ENCODE measurements around the gene TANC1.

The TANC1 gene

GRCh38 chr2:159175927-159176326, 207.5 kb downstream of the TANC1 start:
- no peak for DNase-seq

DNA sequence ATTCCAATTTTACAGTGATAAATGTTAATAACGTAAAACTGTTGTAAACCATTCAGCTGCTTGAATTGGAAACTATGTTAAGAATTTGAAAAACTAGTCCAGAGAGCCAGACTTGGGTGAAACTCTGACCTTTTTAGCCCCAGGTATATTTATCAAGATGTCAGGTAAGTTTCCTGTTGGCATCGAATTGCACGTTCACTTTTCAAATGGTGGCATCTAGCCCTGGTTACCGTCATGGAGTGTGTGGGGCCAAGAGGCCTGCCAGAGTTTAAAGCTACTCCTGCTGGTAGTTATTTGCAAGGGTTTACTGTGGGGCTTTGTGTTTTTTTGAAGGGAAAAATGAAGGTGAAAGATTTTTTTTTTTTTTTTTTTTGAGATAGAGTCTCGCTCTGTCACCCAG, 208.1 kb downstream of the TANC1 start:
- DNase-seq: no peak

DNA sequence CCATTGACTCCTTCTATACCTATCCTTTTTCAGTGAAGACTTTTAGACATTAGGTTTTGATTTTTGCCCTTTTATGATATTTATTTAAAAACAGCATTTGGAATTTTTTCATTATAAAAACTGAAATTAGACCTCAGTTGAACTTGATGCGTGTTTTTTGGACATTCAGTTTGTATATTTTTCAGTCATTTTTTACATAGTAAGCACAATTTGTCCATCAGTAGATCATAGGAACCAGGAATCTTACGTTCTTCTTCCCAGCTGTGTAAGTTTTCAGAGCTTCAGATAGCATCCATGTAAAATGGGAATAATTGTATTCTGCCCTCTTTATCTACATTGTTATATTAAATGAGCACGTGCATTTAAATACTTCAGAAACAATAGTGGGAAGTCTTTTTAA, 208.9 kb downstream of the TANC1 start:
- DNase-seq: no peak

- DNase-seq: no peak
Observed at GRCh38 chr2:159177957-159178356, 209.5 kb downstream of the TANC1 start.

DNA sequence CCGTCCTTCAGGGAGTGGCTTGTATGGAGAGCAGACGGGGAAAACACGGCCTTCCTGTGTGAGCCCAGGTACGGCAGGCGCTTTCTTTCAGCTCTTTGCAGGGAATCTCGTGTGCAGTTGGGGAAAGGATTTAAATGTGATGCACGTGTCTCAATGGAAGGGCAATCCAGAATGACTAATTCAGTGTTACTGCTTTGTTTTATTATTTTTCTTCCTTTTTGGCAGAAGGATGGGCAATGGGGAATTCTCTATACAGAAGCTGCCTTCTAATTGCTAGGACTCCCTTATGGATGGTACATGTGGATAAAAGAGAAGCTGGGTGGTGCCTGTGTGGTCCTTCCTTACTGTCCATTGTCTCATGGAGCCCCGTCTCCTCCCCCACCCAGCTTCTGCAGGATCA, 210.7 kb downstream of the TANC1 start:
- DNase-seq: no peak

DNA sequence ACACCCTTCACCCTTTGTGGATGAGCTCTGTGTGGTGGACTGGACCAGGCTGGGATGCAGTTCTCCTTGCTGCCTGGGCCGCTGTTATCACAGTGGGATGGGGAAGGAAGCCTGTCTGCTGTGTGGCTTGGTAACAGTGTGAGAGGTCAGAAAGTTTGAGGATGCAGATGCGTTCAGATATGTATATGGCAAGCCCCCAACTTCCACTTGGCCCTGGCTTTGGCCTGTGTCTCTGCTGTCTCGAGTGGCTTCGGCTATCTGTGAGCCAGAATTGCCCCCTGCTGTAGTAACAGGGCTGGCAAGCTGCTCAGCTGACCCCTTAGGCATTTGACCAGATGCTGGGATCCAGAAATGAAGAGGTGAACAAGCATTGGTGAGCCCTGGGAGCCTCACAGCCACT, 211.3 kb downstream of the TANC1 start:
- DNase-seq: no peak

DNA sequence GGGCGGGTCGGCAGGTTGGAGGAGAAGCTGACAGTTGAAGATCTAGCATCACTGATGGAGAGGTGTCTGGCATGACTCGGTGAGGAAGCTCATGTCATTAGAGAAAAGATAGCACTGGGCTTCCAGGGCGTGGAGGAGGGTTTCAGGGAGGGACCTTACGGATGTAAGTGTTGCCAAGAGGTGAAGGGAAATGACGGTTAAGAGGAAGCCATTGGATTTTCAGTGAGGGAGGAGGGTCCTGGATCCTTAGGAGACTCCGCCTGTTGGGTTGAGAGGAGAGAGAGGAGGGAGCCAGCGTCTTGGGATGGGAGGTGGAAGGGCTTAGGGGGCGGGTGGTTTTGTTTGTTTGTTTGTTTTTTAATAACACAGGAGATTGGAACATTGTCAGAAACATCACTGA, 214.9 kb downstream of the TANC1 start:
- DNase-seq: no peak

- DNase-seq: no peak
Observed at GRCh38 chr2:159185401-159186130, 217.1 kb downstream of the TANC1 start.

DNA sequence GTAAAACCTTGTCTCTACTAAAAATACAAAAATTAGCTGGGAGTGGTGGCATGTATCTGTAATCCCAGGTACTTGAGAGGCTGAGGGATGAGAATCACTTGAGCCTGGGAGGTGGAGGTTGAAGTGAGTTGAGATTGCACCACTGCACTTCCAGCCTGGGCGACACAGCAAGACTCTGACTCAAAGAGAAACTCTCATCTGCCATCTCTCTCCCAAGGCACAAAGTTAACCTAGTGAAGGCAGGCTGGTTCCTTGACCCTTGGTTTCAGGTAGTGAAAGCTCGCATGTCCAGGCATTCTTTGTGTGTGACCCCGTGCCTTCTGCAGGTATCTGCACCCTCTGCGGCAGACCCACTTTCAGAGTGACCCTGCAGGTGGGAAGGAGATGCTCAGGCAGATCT, 218.0 kb downstream of the TANC1 start:
- no peak for DNase-seq

- no peak for DNase-seq
Observed at GRCh38 chr2:159187106-159187505, 218.7 kb downstream of the TANC1 start.

DNA sequence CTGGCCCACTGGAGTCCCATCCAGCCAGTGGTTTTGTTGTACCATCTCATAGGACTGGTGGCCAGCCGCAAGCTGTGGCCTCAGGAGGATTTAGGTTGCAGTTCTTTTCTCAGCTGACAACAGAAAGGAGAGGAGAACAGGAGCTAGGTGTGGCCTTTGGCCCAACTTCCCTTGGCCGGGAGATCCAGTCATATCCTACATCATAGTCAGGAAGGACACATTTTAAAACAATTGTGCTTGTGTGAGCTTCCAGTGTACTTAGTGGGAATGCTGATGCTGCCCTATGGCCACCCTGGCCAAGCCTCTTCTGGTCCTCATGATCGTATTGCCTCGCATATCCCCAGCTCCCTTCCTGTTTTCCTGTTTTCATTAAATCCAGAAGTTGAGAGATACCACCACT, 220.0 kb downstream of the TANC1 start:
- DNase-seq: no peak

- no peak for DNase-seq
Observed at GRCh38 chr2:159192371-159192918, 224.0 kb downstream of the TANC1 start.

DNA sequence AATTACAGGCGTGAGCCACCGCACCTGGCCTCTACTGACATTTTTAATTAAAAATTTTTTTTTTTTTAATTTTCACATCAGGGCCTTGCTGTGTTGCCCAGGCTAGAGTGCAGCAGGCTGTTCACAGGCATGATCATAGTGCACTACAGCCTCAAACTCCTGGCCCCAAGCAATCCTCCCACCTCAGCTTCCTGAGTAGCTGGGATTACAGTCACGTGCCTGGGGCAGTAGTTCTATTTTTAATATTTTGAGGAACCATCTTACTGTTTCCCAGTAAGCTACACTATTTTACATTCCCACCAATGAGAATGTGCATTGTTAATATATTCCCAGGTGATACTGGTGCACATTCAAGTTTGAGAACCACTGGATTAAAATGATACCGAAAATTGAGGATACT, 225.4 kb downstream of the TANC1 start:
- DNase-seq: no peak

GRCh38 chr2:159194241-159194640, 225.8 kb downstream of the TANC1 start:
- no peak for DNase-seq

GRCh38 chr2:159195697-159196096, 227.3 kb downstream of the TANC1 start:
- no peak for DNase-seq

GRCh38 chr2:159196393-159196925, 228.0 kb downstream of the TANC1 start:
- no peak for DNase-seq

DNA sequence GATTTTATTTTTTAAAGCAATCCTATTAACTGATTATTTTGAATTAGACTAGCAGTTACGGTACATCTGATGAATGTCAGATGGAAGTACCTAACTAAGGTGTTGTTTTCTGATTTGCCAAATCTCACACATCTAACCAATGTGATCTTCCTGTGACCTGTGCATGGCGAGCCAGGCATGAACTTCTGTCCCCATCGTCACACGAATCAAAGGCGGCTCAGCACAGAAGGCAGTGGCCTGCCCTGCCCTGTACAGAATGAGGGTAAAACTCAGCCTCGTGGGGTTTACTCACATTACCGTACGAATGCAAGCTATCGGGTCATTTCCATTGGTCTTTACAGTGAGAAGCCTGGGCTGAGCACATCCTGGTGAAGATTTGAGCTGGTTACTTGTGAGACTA, 230.8 kb downstream of the TANC1 start:
- DNase-seq: no peak

- no peak for DNase-seq
Observed at GRCh38 chr2:159199761-159200465, 231.5 kb downstream of the TANC1 start.

- no peak for DNase-seq
Observed at GRCh38 chr2:159200498-159200897, 232.1 kb downstream of the TANC1 start.

- DNase-seq: no peak
Observed at GRCh38 chr2:159201360-159202063, 233.1 kb downstream of the TANC1 start.

GRCh38 chr2:159202568-159203071, 234.2 kb downstream of the TANC1 start:
- no peak for DNase-seq

DNA sequence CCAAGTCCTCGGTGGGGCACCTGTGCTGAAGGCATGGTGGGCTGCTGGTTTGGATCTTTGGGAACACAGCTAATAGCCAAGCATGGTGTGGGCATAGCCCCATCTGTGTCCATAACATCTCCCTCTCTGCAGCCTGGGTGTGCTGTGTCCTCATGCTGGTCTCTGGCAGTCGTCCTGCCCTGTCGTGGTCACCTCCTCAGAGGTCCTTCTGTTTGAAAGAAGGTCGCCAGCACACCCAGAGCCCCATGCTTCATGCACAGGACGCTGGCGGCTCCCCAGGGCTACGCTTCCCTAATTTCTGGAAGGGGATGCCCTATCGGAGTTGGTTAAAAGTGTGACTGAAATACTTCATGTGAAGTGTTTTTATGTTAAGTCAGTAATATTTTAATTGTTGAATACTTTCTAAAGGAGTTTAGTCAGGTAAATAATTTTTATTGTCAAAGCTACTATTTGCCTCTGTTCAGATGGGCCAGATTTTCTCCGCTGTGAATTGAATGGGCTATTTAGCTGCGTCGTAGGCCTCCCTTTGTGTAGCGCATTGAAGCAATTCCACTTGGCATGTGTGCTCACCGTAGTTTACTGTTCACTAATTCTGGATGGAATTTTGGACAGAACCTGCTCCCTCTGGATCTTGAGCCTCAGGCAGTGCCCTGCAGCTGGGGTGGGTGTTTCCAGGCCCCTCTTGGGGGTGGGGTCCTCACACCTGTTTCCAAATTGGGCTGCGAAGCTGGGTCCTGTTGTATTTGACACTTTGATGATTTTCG, 236.1 kb downstream of the TANC1 start:
- DNase-seq: no peak
